GM23338 (cell line): ENCODE measurements around the gene SACS. TPM values are rescaled to one million over a fixed set of nuclear protein-coding genes. Genes with fewer than 3 reads are reported as not detected.

Experiments
- ATAC-seq: fragments of 200-7000 bp; cut with Tn5 transposase; 3 replicates; pipeline ENCODE4 v1.9.1; 2020
- DNase-seq: peaks from one replicate; pipeline ENCODE4 v3.0.0-alpha.2; 2015; ENCODE audit warnings: low spot score
- H2AFZ ChIP-seq: fragments of 200-600 bp; sonication (generic); 2 replicates; pipeline ENCODE4 v1.8.0; 2016; ENCODE audit warnings: antibody characterized with exemption, mild to moderate bottlenecking, moderate library complexity
- H3F3A ChIP-seq: fragments of 200-600 bp; sonication (generic); replicated peaks from 2 replicates; pipeline ENCODE4 v1.8.0; 2017; ENCODE audit warnings: antibody characterized with exemption, mixed run types, low read depth
- H3K27ac ChIP-seq: fragments of 200-600 bp; sonication (generic); 2 replicates; pipeline ENCODE4 v1.6.1; 2016; ENCODE audit warnings: low read depth
- H3K27me3 ChIP-seq: fragments of 200-600 bp; sonication (generic); 2 replicates; pipeline ENCODE4 v1.8.0; 2016; ENCODE audit warnings: mild to moderate bottlenecking, mixed run types, moderate library complexity; ENCODE audit not compliant: insufficient read depth
- H3K36me3 ChIP-seq: fragments of 200-600 bp; sonication (generic); 2 replicates; pipeline ENCODE4 v1.8.0; 2016; ENCODE audit warnings: mild to moderate bottlenecking; ENCODE audit not compliant: insufficient read depth
- H3K4me1 ChIP-seq: fragments of 200-600 bp; sonication (generic); 2 replicates; pipeline ENCODE4 v1.8.0; 2016; ENCODE audit warnings: mild to moderate bottlenecking, moderate library complexity; ENCODE audit not compliant: insufficient read depth
- H3K4me2 ChIP-seq: fragments of 200-600 bp; sonication (generic); 2 replicates; pipeline ENCODE4 v1.7.1; 2017; ENCODE audit warnings: mixed run types
- H3K4me3 ChIP-seq: fragments of 200-600 bp; sonication (generic); 2 replicates; pipeline ENCODE4 v1.6.1; 2016; ENCODE audit warnings: mixed run types
- H3K79me2 ChIP-seq: fragments of 200-600 bp; sonication (generic); replicated peaks from 2 replicates; pipeline ENCODE4 v1.8.0; 2017; ENCODE audit warnings: mild to moderate bottlenecking; ENCODE audit not compliant: insufficient read depth
- H3K9me2 ChIP-seq: fragments of 200-600 bp; sonication (generic); 2 replicates; pipeline ENCODE4 v1.8.0; 2017; ENCODE audit not compliant: insufficient read depth
- H4K20me1 ChIP-seq: fragments of 200-600 bp; sonication (generic); replicated peaks from 2 replicates; pipeline ENCODE4 v1.8.0; 2017; ENCODE audit warnings: mild to moderate bottlenecking; ENCODE audit not compliant: insufficient read depth
- H3K27ac Mint-ChIP-seq: 2 replicates; pipeline ENCODE4 v1.8.0; 2020; ENCODE audit warnings: inconsistent platforms, mild to moderate bottlenecking, moderate library complexity, mixed read lengths
- H3K27me3 Mint-ChIP-seq: 3 replicates; pipeline ENCODE4 v1.8.0; 2022; ENCODE audit warnings: low read depth, mild to moderate bottlenecking, moderate library complexity, mixed read lengths, inconsistent platforms; ENCODE audit not compliant: insufficient read depth, poor library complexity
- H3K36me3 Mint-ChIP-seq: 3 replicates; pipeline ENCODE4 v1.8.0; 2021; ENCODE audit warnings: low read depth, mild to moderate bottlenecking, inconsistent platforms, moderate library complexity, mixed read lengths
- H3K4me1 Mint-ChIP-seq: 3 replicates; pipeline ENCODE4 v1.8.0; 2020; ENCODE audit warnings: mild to moderate bottlenecking, inconsistent platforms, mixed read lengths
- H3K4me3 Mint-ChIP-seq: 3 replicates; pipeline ENCODE4 v1.8.0; 2021; ENCODE audit warnings: moderate library complexity, mild to moderate bottlenecking, inconsistent platforms, mixed read lengths
- H3K9me3 Mint-ChIP-seq: 3 replicates; pipeline ENCODE4 v1.8.0; 2020; ENCODE audit warnings: moderate library complexity, mild to moderate bottlenecking, inconsistent platforms, mixed read lengths
- CREB1 ChIP-seq: fragments of 250-450 bp; sonication (Bioruptor Pico); IDR thresholded peaks from 2 replicates; pipeline ENCODE4 v1.5.0; 2020; ENCODE audit warnings: low read depth, mild to moderate bottlenecking, moderate library complexity
- EZH2 ChIP-seq: fragments of 200-600 bp; sonication (generic); IDR thresholded peaks from one replicate; pipeline ENCODE4 v1.8.0; 2017; ENCODE audit warnings: antibody characterized with exemption, mild to moderate bottlenecking, low read depth; ENCODE audit not compliant: unreplicated experiment
- EZH2phosphoT487 ChIP-seq: fragments of 200-600 bp; sonication (generic); IDR thresholded peaks from one replicate; pipeline ENCODE4 v1.8.1; 2018; ENCODE audit warnings: antibody characterized with exemption; ENCODE audit not compliant: unreplicated experiment
- JUNB ChIP-seq: IDR thresholded peaks from one replicate; pipeline ENCODE4 v1.6.1; 2016; ENCODE audit warnings: antibody characterized with exemption; ENCODE audit not compliant: unreplicated experiment
- NANOG ChIP-seq: IDR thresholded peaks from 2 replicates; pipeline ENCODE4 v1.6.1; 2016; ENCODE audit warnings: antibody characterized with exemption, borderline replicate concordance
- POLR2AphosphoS5 ChIP-seq: IDR thresholded peaks from 2 replicates; pipeline ENCODE4 v1.6.1; 2016; ENCODE audit warnings: antibody characterized with exemption, low read depth
- STAT1 ChIP-seq: IDR thresholded peaks from one replicate; pipeline ENCODE4 v1.6.1; 2016; ENCODE audit warnings: antibody characterized with exemption; ENCODE audit not compliant: unreplicated experiment
- ZNF114 ChIP-seq: fragments of 250-450 bp; sonication (Bioruptor Pico); IDR thresholded peaks from 2 replicates; pipeline ENCODE4 v1.5.0; 2020; ENCODE audit warnings: mild to moderate bottlenecking, moderate library complexity
- ZNF331 ChIP-seq: fragments of 250-450 bp; sonication (Bioruptor Pico); IDR thresholded peaks from 2 replicates; pipeline ENCODE4 v1.5.0; 2020; ENCODE audit warnings: low read depth, mild to moderate bottlenecking, moderate library complexity
- polyA plus RNA-seq: library from polyadenylated mRNA; unstranded; fragments of >200 nt; fragmentation: Nextera tagmentation; extraction: Ambion mirVana; gene quantifications from 2 replicates; pipeline ENCODE4 v1.2.1, GENCODE V29; 2016
- total RNA-seq: library from RNA; depleted of rRNA; stranded (reverse); fragments of >200 nt; shearing (Covaris generic); gene quantifications from 2 replicates; pipeline ENCODE4 v1.2.3, GENCODE V29; 2014
- TF ChIP-seq, protein P1 (sequence below): fragments of 250-450 bp; sonication (Bioruptor Pico); IDR thresholded peaks from 2 replicates; pipeline ENCODE4 v1.5.0; 2020; ENCODE audit warnings: mild to moderate bottlenecking, moderate library complexity
- TF ChIP-seq, protein P2 (sequence below): IDR thresholded peaks from 2 replicates; pipeline ENCODE4 v1.6.1; 2016; ENCODE audit warnings: antibody characterized with exemption
- TF ChIP-seq, protein P3 (sequence below), 2 experiments: fragments of 200-600 bp in 1 of 2; sonication (generic) in 1 of 2; conservative IDR thresholded peaks; 2 replicates each; pipeline versions ENCODE4 v1.5.1 to v1.6.1; 2016 to 2017; ENCODE audit warnings: antibody characterized with exemption in 2 of 2, low read depth in 2 of 2, mild to moderate bottlenecking in 2 of 2, moderate library complexity in 1 of 2
- TF ChIP-seq, protein P4 (sequence below): IDR thresholded peaks from one replicate; pipeline ENCODE4 v1.6.1; 2018; ENCODE audit warnings: antibody characterized with exemption; ENCODE audit not compliant: unreplicated experiment

The SACS gene
- total and polyA plus RNA-seq, 2 experiments from 2014 or later: 13.8 to 58.7 TPM

DNA sequence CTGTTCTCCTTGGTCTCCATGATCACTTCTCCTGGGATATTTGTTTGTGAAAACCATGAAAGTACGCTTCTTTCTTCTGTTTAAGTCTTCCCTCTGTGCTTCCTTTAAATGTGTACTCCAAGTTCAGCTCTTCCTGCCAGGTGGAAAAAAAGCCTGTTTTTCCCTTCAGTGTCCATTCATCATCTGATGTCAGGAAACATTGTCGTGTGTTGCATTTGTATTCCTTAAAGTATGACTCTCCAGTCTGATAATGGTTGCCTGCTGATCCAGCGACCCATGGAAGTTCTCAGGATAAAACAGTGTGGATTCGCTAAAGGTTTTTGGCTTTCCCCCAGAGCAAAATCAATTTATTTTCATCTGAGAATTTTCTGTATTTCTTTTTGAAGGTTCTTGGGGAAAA lies 22.3 kb downstream of the SACS start:
- H3K4me3 Mint-ChIP-seq: no peak overlapping the region
- Histone ChIP-seq H3K4me3 (no peak overlapping the region), H2AFZ (no peak overlapping the region), H3F3A (no peaks in the 10 kb centered on the region), H3K27ac (0 out of 2 replicates have a peak overlapping the region, but pooled peaks have one; percentile 8), H3K79me2 (0 out of 2 replicates have a peak, but pooled peaks cover 2% of the 10 kb centered on the region), H3K36me3 (no peaks in the 10 kb centered on the region), H3K4me2 (no peak overlapping the region), H3K4me1 (peaks cover 5% of the 10 kb centered on the region; the same call in 1 of the 2 replicates), H3K9me2 (no peaks in the 10 kb centered on the region), H4K20me1 (no peaks in the 10 kb centered on the region), H3K27me3 (no peaks in the 10 kb centered on the region)
- DNase-seq: no peak
- H3K4me1 Mint-ChIP-seq: peaks cover 7% of the 10 kb centered on the region; the same call in 2 of the 3 replicates
- H3K36me3 Mint-ChIP-seq: peaks cover 19% of the 10 kb centered on the region; the same call in 2 of the 3 replicates
- H3K9me3 Mint-ChIP-seq: no peaks in the 10 kb centered on the region; the same call in 2 of the 3 replicates
- H3K27me3 Mint-ChIP-seq: peaks cover 6% of the 10 kb centered on the region
- TF ChIP-seq JUNB: no peak
- no peak for TF ChIP-seq NANOG
- TF ChIP-seq EZH2: no peak
- TF ChIP-seq, protein P1, sequence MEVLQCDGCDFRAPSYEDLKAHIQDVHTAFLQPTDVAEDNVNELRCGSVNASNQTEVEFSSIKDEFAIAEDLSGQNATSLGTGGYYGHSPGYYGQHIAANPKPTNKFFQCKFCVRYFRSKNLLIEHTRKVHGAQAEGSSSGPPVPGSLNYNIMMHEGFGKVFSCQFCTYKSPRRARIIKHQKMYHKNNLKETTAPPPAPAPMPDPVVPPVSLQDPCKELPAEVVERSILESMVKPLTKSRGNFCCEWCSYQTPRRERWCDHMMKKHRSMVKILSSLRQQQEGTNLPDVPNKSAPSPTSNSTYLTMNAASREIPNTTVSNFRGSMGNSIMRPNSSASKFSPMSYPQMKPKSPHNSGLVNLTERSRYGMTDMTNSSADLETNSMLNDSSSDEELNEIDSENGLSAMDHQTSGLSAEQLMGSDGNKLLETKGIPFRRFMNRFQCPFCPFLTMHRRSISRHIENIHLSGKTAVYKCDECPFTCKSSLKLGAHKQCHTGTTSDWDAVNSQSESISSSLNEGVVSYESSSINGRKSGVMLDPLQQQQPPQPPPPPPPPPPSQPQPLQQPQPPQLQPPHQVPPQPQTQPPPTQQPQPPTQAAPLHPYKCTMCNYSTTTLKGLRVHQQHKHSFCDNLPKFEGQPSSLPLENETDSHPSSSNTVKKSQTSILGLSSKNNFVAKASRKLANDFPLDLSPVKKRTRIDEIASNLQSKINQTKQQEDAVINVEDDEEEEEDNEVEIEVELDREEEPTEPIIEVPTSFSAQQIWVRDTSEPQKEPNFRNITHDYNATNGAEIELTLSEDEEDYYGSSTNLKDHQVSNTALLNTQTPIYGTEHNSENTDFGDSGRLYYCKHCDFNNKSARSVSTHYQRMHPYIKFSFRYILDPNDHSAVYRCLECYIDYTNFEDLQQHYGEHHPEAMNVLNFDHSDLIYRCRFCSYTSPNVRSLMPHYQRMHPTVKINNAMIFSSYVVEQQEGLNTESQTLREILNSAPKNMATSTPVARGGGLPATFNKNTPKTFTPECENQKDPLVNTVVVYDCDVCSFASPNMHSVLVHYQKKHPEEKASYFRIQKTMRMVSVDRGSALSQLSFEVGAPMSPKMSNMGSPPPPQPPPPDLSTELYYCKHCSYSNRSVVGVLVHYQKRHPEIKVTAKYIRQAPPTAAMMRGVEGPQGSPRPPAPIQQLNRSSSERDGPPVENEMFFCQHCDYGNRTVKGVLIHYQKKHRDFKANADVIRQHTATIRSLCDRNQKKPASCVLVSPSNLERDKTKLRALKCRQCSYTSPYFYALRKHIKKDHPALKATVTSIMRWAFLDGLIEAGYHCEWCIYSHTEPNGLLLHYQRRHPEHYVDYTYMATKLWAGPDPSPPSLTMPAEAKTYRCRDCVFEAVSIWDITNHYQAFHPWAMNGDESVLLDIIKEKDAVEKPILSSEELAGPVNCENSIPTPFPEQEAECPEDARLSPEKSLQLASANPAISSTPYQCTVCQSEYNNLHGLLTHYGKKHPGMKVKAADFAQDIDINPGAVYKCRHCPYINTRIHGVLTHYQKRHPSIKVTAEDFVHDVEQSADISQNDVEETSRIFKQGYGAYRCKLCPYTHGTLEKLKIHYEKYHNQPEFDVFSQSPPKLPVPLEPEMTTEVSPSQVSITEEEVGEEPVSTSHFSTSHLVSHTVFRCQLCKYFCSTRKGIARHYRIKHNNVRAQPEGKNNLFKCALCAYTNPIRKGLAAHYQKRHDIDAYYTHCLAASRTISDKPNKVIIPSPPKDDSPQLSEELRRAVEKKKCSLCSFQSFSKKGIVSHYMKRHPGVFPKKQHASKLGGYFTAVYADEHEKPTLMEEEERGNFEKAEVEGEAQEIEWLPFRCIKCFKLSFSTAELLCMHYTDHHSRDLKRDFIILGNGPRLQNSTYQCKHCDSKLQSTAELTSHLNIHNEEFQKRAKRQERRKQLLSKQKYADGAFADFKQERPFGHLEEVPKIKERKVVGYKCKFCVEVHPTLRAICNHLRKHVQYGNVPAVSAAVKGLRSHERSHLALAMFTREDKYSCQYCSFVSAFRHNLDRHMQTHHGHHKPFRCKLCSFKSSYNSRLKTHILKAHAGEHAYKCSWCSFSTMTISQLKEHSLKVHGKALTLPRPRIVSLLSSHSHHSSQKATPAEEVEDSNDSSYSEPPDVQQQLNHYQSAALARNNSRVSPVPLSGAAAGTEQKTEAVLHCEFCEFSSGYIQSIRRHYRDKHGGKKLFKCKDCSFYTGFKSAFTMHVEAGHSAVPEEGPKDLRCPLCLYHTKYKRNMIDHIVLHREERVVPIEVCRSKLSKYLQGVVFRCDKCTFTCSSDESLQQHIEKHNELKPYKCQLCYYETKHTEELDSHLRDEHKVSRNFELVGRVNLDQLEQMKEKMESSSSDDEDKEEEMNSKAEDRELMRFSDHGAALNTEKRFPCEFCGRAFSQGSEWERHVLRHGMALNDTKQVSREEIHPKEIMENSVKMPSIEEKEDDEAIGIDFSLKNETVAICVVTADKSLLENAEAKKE (CRISPR knock-in tag): no peak
- no peak for TF ChIP-seq STAT1
- TF ChIP-seq CREB1: no peak
- TF ChIP-seq, protein P2, sequence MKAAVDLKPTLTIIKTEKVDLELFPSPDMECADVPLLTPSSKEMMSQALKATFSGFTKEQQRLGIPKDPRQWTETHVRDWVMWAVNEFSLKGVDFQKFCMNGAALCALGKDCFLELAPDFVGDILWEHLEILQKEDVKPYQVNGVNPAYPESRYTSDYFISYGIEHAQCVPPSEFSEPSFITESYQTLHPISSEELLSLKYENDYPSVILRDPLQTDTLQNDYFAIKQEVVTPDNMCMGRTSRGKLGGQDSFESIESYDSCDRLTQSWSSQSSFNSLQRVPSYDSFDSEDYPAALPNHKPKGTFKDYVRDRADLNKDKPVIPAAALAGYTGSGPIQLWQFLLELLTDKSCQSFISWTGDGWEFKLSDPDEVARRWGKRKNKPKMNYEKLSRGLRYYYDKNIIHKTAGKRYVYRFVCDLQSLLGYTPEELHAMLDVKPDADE: no peak
- TF ChIP-seq POLR2AphosphoS5: no peak
- TF ChIP-seq, protein P3, sequence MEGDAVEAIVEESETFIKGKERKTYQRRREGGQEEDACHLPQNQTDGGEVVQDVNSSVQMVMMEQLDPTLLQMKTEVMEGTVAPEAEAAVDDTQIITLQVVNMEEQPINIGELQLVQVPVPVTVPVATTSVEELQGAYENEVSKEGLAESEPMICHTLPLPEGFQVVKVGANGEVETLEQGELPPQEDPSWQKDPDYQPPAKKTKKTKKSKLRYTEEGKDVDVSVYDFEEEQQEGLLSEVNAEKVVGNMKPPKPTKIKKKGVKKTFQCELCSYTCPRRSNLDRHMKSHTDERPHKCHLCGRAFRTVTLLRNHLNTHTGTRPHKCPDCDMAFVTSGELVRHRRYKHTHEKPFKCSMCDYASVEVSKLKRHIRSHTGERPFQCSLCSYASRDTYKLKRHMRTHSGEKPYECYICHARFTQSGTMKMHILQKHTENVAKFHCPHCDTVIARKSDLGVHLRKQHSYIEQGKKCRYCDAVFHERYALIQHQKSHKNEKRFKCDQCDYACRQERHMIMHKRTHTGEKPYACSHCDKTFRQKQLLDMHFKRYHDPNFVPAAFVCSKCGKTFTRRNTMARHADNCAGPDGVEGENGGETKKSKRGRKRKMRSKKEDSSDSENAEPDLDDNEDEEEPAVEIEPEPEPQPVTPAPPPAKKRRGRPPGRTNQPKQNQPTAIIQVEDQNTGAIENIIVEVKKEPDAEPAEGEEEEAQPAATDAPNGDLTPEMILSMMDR (conservative IDR thresholded peaks at IDR 0.05; ENCODE audit: low read depth in 2 of 2): no peak
- no peak for TF ChIP-seq ZNF114 (CRISPR knock-in tag)
- TF ChIP-seq, protein P4, sequence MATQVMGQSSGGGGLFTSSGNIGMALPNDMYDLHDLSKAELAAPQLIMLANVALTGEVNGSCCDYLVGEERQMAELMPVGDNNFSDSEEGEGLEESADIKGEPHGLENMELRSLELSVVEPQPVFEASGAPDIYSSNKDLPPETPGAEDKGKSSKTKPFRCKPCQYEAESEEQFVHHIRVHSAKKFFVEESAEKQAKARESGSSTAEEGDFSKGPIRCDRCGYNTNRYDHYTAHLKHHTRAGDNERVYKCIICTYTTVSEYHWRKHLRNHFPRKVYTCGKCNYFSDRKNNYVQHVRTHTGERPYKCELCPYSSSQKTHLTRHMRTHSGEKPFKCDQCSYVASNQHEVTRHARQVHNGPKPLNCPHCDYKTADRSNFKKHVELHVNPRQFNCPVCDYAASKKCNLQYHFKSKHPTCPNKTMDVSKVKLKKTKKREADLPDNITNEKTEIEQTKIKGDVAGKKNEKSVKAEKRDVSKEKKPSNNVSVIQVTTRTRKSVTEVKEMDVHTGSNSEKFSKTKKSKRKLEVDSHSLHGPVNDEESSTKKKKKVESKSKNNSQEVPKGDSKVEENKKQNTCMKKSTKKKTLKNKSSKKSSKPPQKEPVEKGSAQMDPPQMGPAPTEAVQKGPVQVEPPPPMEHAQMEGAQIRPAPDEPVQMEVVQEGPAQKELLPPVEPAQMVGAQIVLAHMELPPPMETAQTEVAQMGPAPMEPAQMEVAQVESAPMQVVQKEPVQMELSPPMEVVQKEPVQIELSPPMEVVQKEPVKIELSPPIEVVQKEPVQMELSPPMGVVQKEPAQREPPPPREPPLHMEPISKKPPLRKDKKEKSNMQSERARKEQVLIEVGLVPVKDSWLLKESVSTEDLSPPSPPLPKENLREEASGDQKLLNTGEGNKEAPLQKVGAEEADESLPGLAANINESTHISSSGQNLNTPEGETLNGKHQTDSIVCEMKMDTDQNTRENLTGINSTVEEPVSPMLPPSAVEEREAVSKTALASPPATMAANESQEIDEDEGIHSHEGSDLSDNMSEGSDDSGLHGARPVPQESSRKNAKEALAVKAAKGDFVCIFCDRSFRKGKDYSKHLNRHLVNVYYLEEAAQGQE: no peak
- TF ChIP-seq ZNF331: no peak
- no peak for TF ChIP-seq EZH2phosphoT487
- ATAC-seq: no peak
- no peak overlapping the region for H3K27ac Mint-ChIP-seq
